DMS53 treated with DMSO at 0.1 percent for 48 hours (cell line): ENCODE data around the gene GRAPL.
"Not testable (repeated sequence)": the region's sequence is repeated elsewhere in the genome, so short reads cannot be mapped to it uniquely, and the experiment has no call there.

Experiments
- DNase-seq: peaks from one replicate; lab custom pipeline; 2025; ENCODE audit not compliant: unreplicated experiment; lab: John Stamatoyannopoulos, UW

GRAPL gene

DNA sequence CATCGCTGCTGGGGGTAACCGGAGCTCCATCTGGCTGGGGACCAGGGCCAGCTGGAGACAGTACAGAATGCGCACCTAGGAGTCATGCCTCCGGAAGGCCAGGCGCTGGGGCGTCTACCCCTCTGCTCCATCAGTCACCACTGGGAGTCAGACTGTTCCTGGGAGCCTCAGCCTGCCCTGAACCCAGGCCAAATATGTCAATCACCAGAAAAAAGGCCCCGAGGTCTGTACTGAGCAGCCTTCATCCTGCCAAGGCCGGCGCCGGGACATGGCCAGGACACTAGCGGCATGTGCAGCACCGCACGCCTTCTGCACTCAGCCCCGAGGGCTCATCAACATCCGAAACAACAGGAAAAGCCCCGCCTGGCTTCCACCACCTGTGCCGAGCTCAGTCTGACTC lies 8.7 kb downstream of the GRAPL start:
- DNase-seq: not testable (repeated sequence)

GRCh38 chr17:19136605-19137004 lies 9.2 kb downstream of the GRAPL start:
- not testable (repeated sequence) for DNase-seq

DNA sequence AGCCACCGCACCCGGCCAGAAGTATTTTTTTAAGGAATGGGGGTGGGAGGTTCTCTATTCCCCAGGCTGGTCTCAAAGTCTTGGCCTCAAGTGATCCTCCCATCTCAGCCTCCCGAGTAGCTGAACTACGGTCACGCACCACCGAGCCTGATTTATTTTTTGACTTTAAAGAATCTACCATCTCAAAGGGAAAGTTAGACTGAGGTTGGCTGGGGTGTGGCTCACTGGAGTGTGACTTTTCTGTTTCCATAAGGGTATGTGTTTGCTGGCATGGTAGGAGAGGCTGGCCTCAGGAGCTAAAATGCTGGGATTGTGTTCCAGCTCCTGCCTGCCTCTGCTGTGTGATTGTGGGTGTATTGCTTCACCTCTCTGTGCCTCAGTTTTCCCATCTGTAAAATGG lies 10.6 kb downstream of the GRAPL start:
- not testable (repeated sequence) for DNase-seq

DNA sequence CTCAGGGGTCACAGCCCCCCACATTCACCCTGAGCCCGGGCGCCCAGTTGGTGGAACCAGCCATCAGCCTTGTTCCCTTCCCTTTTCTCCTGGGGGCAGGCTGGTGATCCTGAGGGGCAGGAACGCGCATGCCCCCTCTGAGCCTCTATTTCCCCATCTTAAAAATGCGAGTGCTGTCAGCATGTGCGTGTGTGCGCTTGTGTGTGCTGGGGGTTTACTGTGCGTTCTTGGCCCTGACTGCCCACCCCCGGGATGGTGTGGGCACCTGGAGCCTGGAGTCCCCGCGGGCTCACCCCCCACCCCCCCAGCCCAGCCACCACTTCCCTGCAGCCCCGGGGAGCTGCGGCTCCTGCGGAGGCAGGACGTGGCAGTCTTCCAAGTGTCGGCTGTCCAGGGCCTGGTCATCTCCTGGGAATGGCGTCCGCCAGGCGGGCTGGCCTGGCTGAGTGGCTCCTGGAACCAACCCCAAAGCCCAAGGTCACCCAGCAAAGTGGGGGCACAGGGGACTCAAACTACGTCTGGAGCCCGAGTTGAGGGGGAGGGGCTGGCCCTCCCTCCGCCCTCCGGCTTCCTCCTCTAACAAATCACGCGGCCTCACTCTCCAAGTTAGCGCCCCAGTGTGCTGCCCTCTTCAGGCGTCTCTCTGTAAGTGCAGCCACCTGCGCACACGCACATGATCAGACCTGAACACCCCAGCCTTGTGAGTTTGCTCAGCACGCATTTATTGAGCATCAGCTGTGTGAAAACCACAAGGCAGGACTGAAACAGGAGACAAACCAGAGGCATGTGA lies 14.2 kb downstream of the GRAPL start:
- DNase-seq: not testable (repeated sequence)

DNA sequence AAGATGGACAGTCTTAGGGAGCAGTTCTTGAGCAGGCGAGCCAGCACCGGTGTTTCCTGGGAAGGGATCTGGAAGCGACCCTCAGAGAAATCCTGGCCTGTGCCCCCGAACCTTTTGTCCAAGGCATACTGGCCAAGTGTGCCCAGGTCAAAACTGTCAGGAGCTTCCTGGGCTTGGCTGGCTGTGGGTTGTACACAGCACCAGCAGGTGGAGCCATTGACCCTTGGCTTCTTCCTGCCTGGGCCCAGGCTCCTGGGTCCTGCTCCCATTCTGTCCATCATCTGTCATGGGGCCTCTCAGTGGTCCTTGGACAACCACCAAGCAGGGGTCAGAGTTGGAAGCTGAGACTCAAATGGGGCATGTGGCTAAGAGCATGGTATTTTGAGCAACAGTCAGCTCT lies 15.0 kb downstream of the GRAPL start:
- not testable (repeated sequence) for DNase-seq

GRCh38 chr17:19143097-19143777 lies 15.8 kb downstream of the GRAPL start:
- not testable (repeated sequence) for DNase-seq

GRCh38 chr17:19144373-19144772 lies 17.0 kb downstream of the GRAPL start:
- DNase-seq: not testable (repeated sequence)

DNA sequence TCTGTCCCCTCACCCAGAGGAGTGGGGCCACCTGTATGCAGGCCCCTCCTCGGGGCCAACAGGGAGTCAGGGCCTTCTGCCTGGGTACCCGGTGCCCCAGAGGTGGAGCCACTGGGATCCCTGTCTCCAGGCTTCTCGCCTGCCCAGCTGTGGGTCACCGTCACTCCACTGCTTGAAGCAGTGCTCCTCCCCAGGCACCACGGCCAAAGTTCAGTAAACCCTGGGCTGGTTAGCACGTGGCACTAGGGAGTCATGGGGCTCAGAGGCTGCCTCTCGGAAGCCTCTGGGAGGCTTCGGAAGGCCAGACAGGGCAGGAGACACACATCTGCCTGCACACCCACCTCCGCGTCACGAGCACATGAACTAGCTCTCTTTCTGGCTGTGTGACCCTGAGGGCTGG lies 18.1 kb downstream of the GRAPL start:
- not testable (repeated sequence) for DNase-seq

DNA sequence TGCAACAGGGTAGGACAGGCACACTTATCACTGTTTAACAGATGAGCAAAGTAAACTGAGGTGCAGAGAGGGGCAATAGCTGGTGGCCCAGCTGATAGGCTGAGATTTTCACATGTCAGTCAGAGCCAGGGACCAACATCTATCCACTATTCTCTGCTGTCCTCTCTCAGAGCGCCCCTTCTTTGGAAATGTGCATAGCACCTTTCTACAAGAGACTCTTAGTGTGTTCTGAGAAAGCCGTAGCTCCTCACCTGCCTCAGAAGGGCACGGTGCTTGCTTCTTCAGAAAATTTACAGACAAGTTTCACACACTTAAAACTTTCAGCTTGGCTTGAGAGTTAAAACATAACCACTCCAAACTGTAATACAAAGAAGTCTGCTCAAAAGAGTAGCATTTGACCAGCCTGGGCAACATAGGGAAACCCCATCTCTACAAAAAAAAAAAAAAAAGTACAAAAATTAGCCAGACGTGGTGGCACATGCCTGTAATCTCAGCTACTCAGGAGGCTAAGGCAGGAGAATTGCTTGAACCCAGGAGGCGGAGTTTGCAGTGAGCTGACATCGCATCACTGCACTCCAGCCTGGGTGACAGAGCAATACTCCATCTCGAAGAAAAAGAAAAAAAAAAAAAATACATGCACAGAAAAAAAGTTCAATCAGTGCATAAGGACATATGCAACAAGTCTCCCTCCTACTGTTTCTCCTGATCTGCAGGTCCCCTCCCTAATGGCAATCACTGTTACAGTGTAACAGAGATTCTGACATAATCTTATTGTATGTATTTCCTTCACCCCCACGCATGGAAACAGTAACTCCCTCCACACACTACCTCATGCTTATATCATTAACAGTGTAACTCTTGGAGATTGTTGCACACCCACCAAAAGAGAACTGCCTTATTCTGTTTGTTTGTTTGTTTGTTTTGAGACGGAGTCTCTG lies 23.6 kb downstream of the GRAPL start:
- not testable (repeated sequence) for DNase-seq

DNA sequence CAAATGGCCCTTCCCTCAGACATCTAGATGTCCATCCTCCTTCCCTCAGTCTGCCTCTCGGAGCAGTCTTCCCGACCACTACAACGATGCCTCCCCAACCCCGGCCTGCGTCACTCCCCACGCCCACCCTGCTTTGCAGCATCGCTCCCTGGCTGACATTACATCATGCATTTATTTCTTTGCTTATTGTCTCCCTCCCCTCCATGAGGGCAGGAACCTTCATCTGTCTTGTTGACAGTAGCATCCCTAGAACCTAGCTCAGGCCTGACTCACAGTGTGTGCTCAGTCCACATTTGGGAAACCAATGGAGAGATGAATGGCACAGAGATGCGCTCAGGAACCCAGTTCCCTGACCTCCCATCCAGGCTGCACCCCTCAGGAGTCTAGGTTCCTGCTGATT lies 30.2 kb downstream of the GRAPL start:
- DNase-seq: not testable (repeated sequence)

GRCh38 chr17:19158478-19158877 lies 31.1 kb downstream of the GRAPL start:
- DNase-seq: not testable (repeated sequence)

DNA sequence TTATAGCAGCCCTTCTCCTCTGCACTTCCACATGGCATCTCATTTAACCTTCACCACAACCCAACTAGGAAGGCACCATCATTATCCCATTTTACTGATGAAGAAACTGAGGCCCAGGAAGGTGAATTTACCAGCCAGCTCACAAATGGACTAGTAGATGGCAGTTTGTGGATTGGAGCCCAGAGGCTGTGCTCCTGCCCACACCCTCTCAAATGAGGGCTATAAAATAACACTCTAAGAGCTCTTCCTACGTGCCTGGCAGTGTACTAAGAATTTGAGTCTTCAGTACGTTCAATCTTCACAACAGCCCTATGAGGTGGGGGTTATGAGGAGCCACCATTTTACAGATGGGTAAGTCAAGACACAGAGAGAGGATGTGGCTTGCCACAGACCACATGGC lies 31.5 kb downstream of the GRAPL start:
- DNase-seq: not testable (repeated sequence)

DNA sequence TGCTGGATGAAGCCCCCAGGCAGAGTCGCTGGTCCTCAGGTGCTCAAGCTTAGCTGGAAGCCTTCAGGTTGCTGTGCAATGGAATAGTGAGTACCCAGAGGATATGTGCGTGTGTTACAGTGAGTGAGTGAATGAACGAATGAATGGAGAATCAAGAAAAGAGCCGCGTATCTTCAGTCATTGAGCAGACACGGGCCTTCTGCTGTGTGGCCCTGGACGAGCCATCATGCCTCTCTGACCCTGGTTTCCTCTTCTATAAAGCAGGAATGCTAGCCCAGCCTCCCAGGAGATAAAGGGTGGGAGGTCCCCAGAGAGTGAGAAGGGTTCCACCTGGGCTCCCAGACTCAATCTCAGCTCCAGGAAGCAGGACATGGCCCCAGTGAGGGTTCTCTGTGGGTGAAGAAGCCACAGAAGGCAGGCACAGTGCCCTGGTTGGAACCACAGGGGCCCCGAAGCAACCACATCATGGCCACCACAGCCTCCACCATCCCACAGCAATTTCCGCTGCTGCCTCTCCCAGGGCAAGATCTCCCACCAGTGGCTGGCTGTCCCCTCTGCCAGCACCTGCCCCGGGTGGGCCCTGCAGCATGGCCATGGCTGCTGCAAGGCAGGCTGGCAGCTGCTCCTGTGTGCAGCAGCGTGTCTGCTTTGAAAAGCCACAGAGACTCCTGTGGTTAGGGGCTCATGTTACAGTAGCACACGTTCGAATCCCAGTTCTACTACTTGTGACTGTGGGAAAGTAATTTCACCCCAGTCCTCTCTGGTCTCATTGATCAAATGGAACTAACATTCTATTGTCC lies 34.1 kb downstream of the GRAPL start:
- DNase-seq: not testable (repeated sequence)

DNA sequence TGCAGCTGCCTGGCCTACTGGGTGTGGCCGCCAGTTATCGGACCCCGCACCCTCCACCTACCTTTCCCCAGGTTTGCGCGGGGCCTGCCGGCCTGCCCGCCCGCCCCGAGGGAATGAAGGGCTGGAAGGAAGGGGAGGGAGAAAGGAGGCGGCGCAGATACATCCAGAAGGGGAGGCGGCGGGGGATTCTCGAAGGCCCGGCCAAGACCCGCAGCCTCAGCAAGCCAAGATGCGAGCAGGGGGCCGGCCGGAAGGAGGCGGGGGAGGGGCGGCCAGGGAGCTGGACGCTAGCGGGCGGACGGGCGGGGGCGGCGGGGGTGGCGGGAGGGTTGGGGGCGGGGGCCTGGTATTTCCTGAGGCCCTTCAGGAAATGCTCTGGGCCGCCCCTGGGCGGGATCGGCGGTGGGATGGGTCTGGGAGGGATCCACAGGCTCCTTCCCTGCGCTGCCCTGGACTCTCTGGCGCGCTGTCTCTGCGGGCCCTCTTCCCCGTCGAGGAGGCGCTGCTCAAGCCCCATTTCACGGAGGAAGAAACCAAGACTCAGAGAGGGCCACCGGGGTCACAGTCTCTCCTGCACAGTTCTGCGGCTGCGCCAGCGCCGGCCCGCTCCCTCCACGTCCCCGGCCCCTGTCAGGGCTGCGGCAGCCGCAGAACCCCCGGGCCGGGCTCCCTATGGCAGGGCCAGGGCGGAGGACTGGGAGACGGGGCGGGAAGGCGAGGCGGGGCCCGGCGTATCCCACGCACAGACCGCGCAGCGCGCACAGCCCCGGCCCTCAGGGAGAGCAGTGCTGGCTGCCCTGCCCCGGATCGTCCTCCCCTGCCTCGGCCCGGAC lies 35.2 kb downstream of the GRAPL start:
- DNase-seq: not testable (repeated sequence)

GRCh38 chr17:19174422-19174821 lies 47.0 kb downstream of the GRAPL start:
- DNase-seq: not testable (repeated sequence)

GRCh38 chr17:19175410-19175809 lies 48.0 kb downstream of the GRAPL start:
- not testable (repeated sequence) for DNase-seq

DNA sequence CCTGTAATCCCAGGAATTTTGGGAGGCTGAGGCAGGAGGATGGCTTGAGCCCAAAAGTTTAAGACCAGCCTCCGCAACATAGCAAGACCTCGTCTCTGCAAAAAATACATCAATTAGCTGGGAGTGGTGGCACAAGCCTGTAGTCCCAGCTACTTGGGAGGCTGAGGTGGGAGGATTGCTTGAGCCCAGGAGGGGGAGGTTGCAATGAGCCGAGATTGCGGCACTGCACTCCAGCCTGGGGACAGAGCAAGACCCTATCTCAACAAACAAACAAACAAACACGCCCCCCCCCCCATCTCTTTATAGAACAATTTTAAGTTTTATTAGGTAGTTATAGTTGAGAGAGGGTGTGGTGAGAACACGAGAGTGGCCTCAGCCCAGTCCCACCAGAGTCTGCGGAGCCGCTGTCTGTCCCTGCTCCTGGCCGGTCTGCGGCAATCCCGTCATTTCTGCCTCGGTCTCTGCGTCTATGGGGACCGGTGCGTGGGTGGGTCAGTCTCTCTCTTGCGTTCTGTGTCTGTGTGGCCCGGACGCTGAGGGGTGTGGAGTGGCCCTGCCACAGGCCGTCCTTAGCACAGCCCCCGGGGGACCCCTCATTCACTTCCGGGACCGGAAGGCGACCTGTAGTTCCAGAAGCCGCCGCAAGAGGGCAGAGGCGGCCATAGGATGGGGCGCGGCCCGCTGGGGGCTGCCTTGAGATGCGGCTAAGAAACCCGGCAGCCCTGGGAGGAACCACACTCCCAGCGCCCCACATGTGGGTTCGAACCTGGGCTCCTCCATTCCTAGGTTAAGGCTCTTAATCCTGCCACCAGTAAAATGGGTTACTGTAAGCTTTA lies 53.9 kb downstream of the GRAPL start:
- DNase-seq: not testable (repeated sequence)
